Measurements from ENCODE around the gene CLCN1.
A peak's percentile ranks its signal among the peaks of the same experiment; 100 is the strongest.

CLCN1 gene

DNA sequence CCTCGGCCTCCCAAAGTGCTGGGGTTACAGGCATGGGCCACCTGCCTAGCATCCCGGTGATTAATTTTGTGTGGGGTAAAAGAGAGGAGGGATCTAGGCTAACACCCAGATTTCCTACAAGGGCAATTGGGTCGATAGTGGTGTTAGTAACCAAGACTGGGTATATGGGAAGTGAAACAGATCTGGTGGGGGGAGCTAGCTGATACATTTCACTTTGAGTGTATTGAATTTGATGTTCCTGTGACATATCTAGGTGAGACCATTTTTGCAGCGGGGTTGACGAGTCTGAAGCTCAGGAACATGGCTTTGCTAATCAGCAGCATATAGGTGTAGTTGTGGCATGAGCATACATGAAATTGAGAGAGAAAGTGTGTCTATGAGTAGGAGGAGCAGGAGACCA, 12.0 kb downstream of the CLCN1 start:
- Histone ChIP-seq H3K4me2 (ENCODE audit: low read depth, low read length) (no peak overlapping the region), H3K9ac (ENCODE audit: low read length) (no peak overlapping the region), H3F3A (ENCODE audit: insufficient read depth, low read length) (no peaks in the 10 kb centered on the region), H3K9me2 (replicated peaks; ENCODE audit: insufficient read depth, low read length) (no peaks in the 10 kb centered on the region), H4K20me1 (ENCODE audit: insufficient read depth, low read length) (no peaks in the 10 kb centered on the region), H3K4me3 (ENCODE audit: low read length) (no peak overlapping the region), H3K4me1 (ENCODE audit: low read length) (no peaks in the 10 kb centered on the region), H3K27me3 (replicated peaks; ENCODE audit: insufficient read depth, low read length) (no peaks in the 10 kb centered on the region), H3K9me3 (replicated peaks; ENCODE audit: insufficient read depth, low read length) (no peaks in the 10 kb centered on the region), H3K27ac (ENCODE audit: low read length) (no peak overlapping the region), H2AFZ (ENCODE audit: low read length) (no peak overlapping the region), H3K79me2 (ENCODE audit: low read length) (no peaks in the 10 kb centered on the region), H3K36me3 (replicated peaks; ENCODE audit: insufficient read depth, low read length) (no peaks in the 10 kb centered on the region)
- DNase-seq = no peak
- TF ChIP-seq, protein P1, sequence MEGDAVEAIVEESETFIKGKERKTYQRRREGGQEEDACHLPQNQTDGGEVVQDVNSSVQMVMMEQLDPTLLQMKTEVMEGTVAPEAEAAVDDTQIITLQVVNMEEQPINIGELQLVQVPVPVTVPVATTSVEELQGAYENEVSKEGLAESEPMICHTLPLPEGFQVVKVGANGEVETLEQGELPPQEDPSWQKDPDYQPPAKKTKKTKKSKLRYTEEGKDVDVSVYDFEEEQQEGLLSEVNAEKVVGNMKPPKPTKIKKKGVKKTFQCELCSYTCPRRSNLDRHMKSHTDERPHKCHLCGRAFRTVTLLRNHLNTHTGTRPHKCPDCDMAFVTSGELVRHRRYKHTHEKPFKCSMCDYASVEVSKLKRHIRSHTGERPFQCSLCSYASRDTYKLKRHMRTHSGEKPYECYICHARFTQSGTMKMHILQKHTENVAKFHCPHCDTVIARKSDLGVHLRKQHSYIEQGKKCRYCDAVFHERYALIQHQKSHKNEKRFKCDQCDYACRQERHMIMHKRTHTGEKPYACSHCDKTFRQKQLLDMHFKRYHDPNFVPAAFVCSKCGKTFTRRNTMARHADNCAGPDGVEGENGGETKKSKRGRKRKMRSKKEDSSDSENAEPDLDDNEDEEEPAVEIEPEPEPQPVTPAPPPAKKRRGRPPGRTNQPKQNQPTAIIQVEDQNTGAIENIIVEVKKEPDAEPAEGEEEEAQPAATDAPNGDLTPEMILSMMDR (IDR thresholded peaks at IDR 0.05; ENCODE audit: low read length) = no peak

DNA sequence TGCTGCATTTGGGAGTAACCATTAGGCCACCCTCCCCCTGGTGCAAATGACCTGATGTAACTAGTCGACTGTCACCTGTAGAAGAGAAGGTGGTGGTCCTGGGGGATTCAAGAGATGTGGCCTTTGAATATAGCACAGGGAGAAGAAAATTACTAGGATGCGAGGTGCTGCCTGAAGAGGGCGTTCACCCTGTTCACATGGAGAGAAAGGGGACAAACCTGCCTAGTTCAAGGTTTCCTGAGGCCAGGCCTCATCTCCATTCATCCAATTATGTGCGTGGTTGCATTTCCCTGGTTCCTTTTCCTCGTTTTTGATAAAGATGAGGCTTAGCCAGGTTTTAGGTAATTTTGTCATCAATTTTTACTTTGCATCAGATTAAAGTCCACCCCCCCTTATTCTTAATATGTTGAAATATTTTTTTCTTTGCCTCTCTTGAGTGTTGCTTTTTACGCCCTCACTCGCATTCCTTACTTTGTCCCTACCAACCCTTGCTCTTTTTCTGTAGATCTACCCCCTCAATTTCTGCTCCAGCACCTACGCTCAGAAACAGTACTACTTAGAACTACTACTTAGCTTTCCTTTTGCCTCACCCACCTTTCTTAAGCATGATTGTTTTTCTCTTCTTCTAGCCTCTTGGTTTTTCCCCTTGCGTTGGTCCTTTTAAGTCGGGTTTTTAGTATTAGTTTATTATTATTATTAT, 13.7 kb downstream of the CLCN1 start:
- no peaks in the 10 kb centered on the region for H3K9me2 ChIP-seq (replicated peaks; ENCODE audit: insufficient read depth, low read length)
- no peaks in the 10 kb centered on the region for H3K36me3 ChIP-seq (replicated peaks; ENCODE audit: insufficient read depth, low read length)
- H3K4me3 ChIP-seq (ENCODE audit: low read length) = no peak overlapping the region
- no peaks in the 10 kb centered on the region for H4K20me1 ChIP-seq (ENCODE audit: insufficient read depth, low read length)
- H3K27me3 ChIP-seq (replicated peaks; ENCODE audit: insufficient read depth, low read length) = no peaks in the 10 kb centered on the region
- no peaks in the 10 kb centered on the region for H3K79me2 ChIP-seq (ENCODE audit: low read length)
- no peak overlapping the region for H3K27ac ChIP-seq (ENCODE audit: low read length)
- no peak overlapping the region for H3K4me2 ChIP-seq (ENCODE audit: low read depth, low read length)
- no peaks in the 10 kb centered on the region for H3F3A ChIP-seq (ENCODE audit: insufficient read depth, low read length)
- no peak for TF ChIP-seq EZH2phosphoT487 (IDR thresholded peaks at IDR 0.05; ENCODE audit: low read length)
- TF ChIP-seq, protein P1 (IDR thresholded peaks at IDR 0.05; ENCODE audit: low read length) = peak; percentile 14
- H3K4me1 ChIP-seq (ENCODE audit: low read length) = no peaks in the 10 kb centered on the region
- H3K9ac ChIP-seq (ENCODE audit: low read length) = no peak overlapping the region
- DNase-seq = no peak
- H3K9me3 ChIP-seq (replicated peaks; ENCODE audit: insufficient read depth, low read length) = no peaks in the 10 kb centered on the region
- no peak overlapping the region for H2AFZ ChIP-seq (ENCODE audit: low read length)

DNA sequence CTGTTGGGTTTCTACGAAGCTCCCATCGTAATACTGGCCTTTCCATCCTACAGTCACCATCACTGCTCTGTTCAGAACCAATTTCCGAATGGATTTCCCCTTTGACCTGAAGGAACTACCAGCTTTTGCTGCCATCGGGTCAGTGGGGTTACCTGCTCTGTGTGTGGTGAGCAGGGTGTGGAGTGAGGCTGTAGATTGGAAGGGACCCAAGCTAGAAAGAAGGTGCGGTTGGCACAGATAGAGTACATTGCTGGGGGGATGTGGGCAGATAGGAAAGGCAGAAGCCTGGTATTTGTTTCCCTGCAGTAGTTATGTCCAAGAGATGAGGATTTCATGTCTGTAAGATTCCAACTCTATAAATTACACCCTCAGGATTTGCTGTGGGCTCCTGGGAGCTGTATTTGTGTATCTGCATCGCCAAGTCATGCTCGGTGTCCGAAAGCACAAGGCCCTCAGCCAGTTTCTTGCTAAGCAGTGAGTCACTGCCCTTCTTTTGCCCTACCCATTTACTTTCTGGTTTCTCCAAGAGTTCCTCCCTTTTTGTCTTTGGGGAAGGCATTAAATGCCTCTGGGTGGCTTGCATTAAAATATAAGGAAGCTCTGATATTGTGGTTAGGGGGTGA, 15.4 kb downstream of the CLCN1 start:
- Histone ChIP-seq H3K27ac (ENCODE audit: low read length) (no peak overlapping the region), H3K9me3 (replicated peaks; ENCODE audit: insufficient read depth, low read length) (no peaks in the 10 kb centered on the region), H2AFZ (ENCODE audit: low read length) (no peak overlapping the region), H3K27me3 (replicated peaks; ENCODE audit: insufficient read depth, low read length) (no peaks in the 10 kb centered on the region), H3F3A (ENCODE audit: insufficient read depth, low read length) (no peaks in the 10 kb centered on the region), H3K9ac (ENCODE audit: low read length) (no peak overlapping the region), H3K4me1 (ENCODE audit: low read length) (no peaks in the 10 kb centered on the region), H3K4me3 (ENCODE audit: low read length) (no peak overlapping the region), H3K79me2 (ENCODE audit: low read length) (no peaks in the 10 kb centered on the region), H3K36me3 (replicated peaks; ENCODE audit: insufficient read depth, low read length) (no peaks in the 10 kb centered on the region), H4K20me1 (ENCODE audit: insufficient read depth, low read length) (no peaks in the 10 kb centered on the region), H3K9me2 (replicated peaks; ENCODE audit: insufficient read depth, low read length) (no peaks in the 10 kb centered on the region), H3K4me2 (ENCODE audit: low read depth, low read length) (no peak overlapping the region)
- TF ChIP-seq, protein P1 (IDR thresholded peaks at IDR 0.05; ENCODE audit: low read length) = no peak
- TF ChIP-seq EZH2 (optimal IDR thresholded peaks at IDR 0.05; ENCODE audit: low read depth, low read length) (no peak), EZH2phosphoT487 (IDR thresholded peaks at IDR 0.05; ENCODE audit: low read length) (no peak)
- DNase-seq = no peak
